NT2/D1 (cell line): ENCODE data around the gene ASF1A.

ENCODE experiments used
- DNase-seq: peaks from one replicate; pipeline ENCODE4 v3.0.0-alpha.2; 2011; ENCODE audit warnings: low read depth, low spot score
- H3K27me3 ChIP-seq: 2 replicates; pipeline ENCODE4 v1.6.0; 2011; ENCODE audit warnings: mild to moderate bottlenecking; ENCODE audit not compliant: insufficient read length, insufficient read depth
- H3K36me3 ChIP-seq: 2 replicates; pipeline ENCODE4 v1.6.1; 2011; ENCODE audit warnings: mild to moderate bottlenecking, low read length, mixed read lengths; ENCODE audit not compliant: insufficient read depth, insufficient read length
- H3K4me1 ChIP-seq: 2 replicates; pipeline ENCODE4 v1.5.1; 2011; ENCODE audit not compliant: insufficient read depth, insufficient read length
- H3K4me3 ChIP-seq: 2 replicates; pipeline ENCODE4 v1.5.1; 2011; ENCODE audit warnings: low read depth; ENCODE audit not compliant: insufficient read length
- H3K9ac ChIP-seq: 2 replicates; pipeline ENCODE4 v1.6.0; 2011; ENCODE audit warnings: low read depth; ENCODE audit not compliant: insufficient read length
- H3K9me3 ChIP-seq: 2 replicates; pipeline ENCODE4 v1.5.1; 2011; ENCODE audit warnings: mild to moderate bottlenecking, low read length; ENCODE audit not compliant: insufficient read depth
- SUZ12 ChIP-seq: IDR thresholded peaks from 2 replicates; pipeline ENCODE4 v1.6.1; 2011; ENCODE audit not compliant: insufficient read length, insufficient read depth; ENCODE audit errors: extremely low read depth
- YY1 ChIP-seq: IDR thresholded peaks from 2 replicates; pipeline ENCODE4 v1.6.1; 2011; ENCODE audit not compliant: insufficient read length, insufficient read depth
- ZNF274 ChIP-seq: IDR thresholded peaks from 2 replicates; pipeline ENCODE4 v1.6.1; 2011; ENCODE audit warnings: mild to moderate bottlenecking, low read depth, low read length

ASF1A gene

GRCh38 chr6:118893064-118893806 lies 717 bp upstream of the ASF1A start:
- H3K4me3 ChIP-seq, result peak overlapping the region; percentile 34
- no peak for DNase-seq
- no peaks in the 10 kb centered on the region for H3K27me3 ChIP-seq
- H3K9ac ChIP-seq, result peak overlapping the region; percentile 58
- no peaks in the 10 kb centered on the region for H3K36me3 ChIP-seq
- no peaks in the 10 kb centered on the region for H3K4me1 ChIP-seq
- TF ChIP-seq SUZ12, result no peak
- no peak for TF ChIP-seq ZNF274
- TF ChIP-seq YY1, result no peak
- H3K9me3 ChIP-seq, result no peaks in the 10 kb centered on the region

GRCh38 chr6:118894425-118895260 lies 691 bp downstream of the ASF1A start:
- TF ChIP-seq YY1 (no peak), SUZ12 (no peak), ZNF274 (no peak)
- peak overlapping the region; percentile 93 for H3K9ac ChIP-seq
- no peaks in the 10 kb centered on the region for H3K27me3 ChIP-seq
- DNase-seq, result no peak
- H3K36me3 ChIP-seq, result peaks cover 9% of the 10 kb centered on the region
- no peaks in the 10 kb centered on the region for H3K9me3 ChIP-seq
- no peaks in the 10 kb centered on the region for H3K4me1 ChIP-seq
- peak overlapping the region; percentile 88 for H3K4me3 ChIP-seq

- Histone ChIP-seq H3K4me1 (no peaks in the 10 kb centered on the region), H3K9me3 (no peaks in the 10 kb centered on the region), H3K27me3 (no peaks in the 10 kb centered on the region), H3K9ac (peak overlapping the region; percentile 93), H3K36me3 (peaks cover 13% of the 10 kb centered on the region), H3K4me3 (peak overlapping the region; percentile 88)
- DNase-seq, result no peak
- no peak for TF ChIP-seq YY1
- no peak for TF ChIP-seq ZNF274
- TF ChIP-seq SUZ12, result no peak
Observed at GRCh38 chr6:118895261-118895560, 1.3 kb downstream of the ASF1A start.

GRCh38 chr6:118895859-118896258 lies 1.9 kb downstream of the ASF1A start:
- Histone ChIP-seq H3K4me3 (peak overlapping the region; percentile 8), H3K9ac (no peak overlapping the region), H3K4me1 (no peaks in the 10 kb centered on the region), H3K9me3 (no peaks in the 10 kb centered on the region), H3K36me3 (peaks cover 16% of the 10 kb centered on the region), H3K27me3 (no peaks in the 10 kb centered on the region)
- DNase-seq, result no peak
- TF ChIP-seq YY1, result no peak
- no peak for TF ChIP-seq ZNF274
- TF ChIP-seq SUZ12, result no peak

- H3K27me3 ChIP-seq, result no peaks in the 10 kb centered on the region
- H3K4me1 ChIP-seq, result no peaks in the 10 kb centered on the region
- H3K4me3 ChIP-seq, result no peak overlapping the region
- DNase-seq, result no peak
- peaks cover 22% of the 10 kb centered on the region for H3K36me3 ChIP-seq
- no peak for TF ChIP-seq ZNF274
- no peak for TF ChIP-seq YY1
- no peak for TF ChIP-seq SUZ12
- H3K9me3 ChIP-seq, result no peaks in the 10 kb centered on the region
- no peak overlapping the region for H3K9ac ChIP-seq
Observed at GRCh38 chr6:118896339-118897136, 2.6 kb downstream of the ASF1A start.

GRCh38 chr6:118897386-118897785 lies 3.4 kb downstream of the ASF1A start:
- H3K9me3 ChIP-seq, result no peaks in the 10 kb centered on the region
- no peaks in the 10 kb centered on the region for H3K27me3 ChIP-seq
- no peak for DNase-seq
- no peak overlapping the region for H3K4me3 ChIP-seq
- peaks cover 28% of the 10 kb centered on the region for H3K36me3 ChIP-seq
- no peaks in the 10 kb centered on the region for H3K4me1 ChIP-seq
- TF ChIP-seq ZNF274 (no peak), SUZ12 (no peak), YY1 (no peak)
- H3K9ac ChIP-seq, result no peak overlapping the region
